EL (cell line): ENCODE results near the gene RHBDL1.

ENCODE experiments used
- DNase-seq: peaks from one replicate; pipeline ENCODE4 v3.0.0-alpha.2; 2016

RHBDL1 gene

DNA sequence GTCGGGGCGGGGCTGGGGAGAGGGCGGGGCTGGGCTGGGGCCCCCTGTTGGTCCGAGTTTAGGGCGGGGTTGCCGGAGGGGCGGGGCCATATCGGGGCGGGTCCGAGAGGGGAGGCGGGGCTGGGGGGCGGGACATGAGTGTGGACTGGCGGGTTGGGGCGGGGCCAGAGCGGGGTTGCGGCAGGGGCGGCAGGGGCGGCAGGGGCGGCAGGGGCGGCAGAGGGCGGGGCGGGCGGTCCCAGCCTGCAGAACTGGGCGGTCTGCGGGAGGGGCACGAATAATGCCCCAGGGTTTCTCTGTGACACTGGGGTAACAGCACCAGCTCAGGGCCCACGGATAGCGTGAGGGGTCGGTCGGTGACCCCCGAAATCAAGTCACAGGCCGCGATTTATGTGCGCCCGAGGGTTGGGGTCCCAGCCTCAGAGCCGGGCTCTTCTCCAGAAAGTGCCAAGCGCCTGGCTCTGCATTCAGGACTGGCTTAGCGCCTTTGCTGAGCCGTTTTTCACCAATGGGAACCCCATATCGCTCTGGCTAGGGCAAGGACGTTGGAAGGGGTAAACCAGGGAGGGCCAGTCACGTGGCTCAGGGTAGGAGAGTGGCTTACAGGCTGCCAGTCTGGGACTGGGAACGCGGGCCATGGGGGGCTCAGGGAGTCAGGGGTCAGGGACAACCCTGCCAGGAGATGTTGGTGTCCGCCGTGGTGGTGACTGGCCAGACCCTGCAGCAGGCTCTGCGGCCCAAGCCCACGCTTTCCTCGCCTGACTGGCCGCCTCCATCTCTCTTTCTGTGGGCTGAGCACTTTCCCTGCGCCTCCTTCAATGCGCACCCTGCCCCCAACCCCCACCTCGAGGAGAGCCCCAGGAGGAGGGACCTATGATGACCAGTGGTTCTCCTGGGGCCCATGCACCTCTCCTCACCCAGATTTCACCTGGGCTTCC lies 38.1 kb upstream of the RHBDL1 start:
- peak; percentile 87 for DNase-seq

DNA sequence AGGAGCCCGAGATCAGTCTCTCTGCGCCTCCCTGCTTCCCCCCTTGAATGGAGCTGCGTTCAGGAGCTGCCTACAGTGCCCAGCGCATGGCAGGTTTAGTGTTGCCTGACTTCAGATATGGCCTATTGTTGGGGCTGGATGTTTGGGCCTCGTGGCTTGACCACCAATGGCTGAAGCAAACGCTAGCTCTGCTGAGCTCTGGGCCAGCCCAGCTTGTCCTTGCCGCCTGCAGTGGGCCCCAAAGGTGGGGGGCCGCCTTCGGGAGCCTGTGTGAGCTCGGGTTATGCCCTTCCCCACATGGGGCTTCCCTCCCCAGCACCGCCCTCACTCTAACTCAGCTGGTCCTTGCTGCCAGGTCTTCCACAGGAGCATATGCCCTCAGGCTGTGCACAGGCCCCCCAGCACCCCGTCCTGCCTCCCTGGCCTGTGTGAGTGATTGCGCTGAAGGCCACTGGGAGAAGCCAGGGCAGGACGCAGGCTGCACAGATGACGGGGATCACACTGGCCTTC lies 37.4 kb upstream of the RHBDL1 start:
- DNase-seq, result no peak

DNA sequence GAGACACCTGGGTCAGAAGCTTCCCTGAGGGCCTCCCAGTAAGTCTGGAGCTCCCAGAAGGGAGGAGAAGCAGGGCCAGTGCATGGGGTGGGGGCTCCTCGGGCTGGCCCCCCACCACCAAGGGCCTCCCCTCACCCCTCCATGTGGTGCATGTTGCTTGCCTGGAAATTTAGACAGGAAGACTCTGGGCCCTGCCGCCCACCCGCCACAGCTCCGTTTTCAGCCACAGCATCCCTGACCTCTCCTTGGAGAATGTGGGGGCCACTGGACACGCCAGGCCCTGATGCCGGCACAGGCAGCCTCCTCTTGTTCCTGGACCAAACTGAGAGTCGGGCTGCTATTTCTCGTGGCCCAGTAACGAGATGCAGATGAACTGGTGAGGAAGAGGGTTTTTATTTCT lies 36.6 kb upstream of the RHBDL1 start:
- DNase-seq, result no peak

DNA sequence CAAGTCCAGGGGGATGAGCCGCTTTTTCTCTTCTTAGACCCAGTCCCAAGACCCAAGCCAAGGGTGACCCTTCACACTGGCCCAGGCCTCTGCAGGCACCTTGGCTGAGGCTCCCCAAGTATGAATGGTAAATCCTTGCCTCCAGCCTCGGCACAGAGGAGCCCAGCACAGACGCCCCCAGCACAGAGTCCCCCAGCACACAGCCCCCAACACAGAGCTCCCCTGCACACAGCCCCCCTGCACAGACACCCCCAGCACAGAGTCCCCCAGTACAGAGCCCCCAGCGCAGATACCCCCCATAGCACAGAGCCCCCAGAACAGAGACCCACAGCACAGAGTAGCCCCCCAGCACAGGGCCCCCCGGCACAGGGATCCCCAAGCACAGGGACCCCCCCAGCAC lies 34.9 kb upstream of the RHBDL1 start:
- no peak for DNase-seq

DNA sequence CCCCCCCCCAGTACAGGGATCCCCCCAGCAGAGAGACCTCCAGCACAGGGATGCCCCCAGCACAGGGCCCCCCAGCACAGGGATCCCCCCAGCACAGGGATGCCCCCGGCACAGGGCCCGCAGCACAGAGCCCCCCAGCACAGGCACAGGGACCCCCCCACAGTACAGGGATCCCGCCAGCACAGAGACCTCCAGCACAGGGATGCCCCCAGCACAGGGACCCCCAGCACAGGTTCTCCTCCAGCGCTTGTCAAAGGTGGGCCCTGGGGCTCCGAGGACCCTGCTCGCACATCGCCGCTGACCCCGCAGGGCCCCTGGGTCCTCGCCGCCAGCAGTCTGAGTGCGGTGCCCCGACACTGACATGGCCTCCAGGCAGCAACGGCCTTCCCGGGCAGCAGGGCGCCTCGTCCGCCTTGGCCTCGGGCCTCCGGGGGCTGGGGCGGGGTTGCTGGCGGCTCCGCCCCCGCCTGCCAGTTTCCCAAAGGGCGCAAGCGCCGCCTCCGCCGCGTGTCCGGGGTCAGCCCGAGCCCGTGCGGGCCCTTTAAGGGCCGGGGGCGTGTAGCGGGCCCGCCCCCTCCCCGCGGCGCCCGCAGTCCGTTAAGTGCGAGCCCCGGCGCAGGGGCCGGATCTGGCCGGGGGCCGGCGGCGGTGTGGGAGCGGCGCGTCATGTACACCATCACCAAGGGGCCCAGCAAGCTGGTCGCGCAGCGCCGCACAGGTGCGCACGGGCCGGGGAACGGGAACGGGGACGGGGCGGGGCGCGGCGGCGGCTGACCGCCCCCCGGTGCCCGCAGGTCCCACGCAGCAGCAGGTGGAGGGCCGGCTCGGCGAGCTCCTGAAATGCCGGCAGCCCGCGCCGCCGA lies 33.9 kb upstream of the RHBDL1 start, which contains the start of gene MCRIP2:
Gene MCRIP2 (plus strand): TSS at position 503 of the 863 bp plus-strand sequence. CDS start 164 bp downstream, at position 667.
- DNase-seq, result peak; percentile 83

DNA sequence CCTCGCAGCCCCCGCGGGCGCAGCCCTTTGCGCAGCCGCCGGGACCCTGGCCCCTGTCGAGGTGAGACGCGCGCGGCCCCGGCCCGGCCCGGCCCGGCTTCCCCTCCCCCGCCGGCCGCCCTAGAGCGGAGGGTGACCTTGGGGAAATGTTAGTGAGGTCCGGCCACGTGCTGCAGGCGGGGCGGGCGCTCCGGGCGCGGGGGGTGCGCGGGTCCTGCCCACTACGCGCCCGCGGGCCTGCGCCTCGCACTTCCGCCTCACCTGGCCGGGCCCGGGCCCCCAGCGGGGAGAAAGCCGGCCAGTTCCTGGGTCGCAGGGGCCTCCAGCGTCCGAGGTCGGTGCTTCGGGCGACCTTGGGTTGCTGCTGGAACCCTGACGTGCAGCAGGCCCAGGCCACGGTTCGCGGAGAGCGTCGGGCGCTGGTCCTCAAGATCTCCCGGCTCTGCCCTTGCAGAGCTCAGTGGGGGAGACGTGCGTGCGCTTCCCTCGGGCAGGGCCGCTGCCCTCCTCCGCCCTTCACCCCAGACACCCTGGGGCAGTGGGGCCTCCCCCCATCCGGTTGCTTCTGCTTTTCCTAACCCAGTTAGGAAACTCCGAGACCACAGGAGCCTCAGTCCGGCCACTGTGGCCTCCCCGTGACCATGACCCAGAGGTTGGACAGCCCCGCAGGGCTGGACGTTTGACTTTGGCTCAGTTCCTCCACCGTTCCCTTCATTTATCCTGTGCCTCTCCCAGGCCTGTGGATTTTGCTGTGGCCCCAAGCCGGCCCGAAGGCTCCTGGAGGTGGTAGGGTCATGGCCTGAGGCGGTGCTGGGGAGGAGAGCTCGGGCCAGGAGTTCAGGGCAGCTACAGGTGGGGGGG lies 33.1 kb upstream of the RHBDL1 start:
- peak; percentile 40 for DNase-seq

DNA sequence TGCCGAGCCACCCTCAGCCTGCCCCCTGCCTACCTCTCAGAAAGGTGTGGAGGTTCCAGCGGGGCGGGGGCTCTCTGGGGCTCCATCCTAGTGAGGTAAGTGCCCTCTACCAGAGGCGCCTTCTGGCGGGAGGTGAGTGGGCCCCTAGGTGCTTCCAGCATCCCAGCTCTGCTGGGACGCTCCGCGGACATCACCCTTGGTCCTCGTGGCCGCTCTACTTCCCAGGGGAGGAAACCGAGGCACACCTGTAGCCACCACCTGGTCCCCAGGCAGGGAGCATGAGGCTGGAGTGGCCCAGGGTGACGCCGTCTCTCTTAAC lies 32.5 kb upstream of the RHBDL1 start:
- no peak for DNase-seq

DNA sequence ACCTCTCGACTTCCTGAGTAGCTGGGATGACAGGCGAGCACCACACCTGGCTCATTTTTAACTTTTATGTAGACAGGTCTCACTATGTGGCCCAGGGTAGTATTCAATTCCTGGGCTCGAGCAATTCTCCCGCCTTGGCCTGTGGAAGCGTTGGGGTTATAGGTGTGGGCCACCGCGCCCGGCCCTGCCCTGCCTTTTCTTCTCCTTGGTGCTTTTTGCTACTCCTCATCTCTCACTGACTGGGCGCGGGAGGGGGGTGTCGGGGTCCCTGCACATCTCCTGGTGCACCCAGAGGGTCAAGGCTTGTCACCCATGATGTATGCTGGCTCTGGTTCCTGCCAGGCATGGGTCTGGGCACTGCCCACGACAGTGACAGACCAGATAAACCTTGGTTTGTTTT lies 30.9 kb upstream of the RHBDL1 start:
- no peak for DNase-seq

DNA sequence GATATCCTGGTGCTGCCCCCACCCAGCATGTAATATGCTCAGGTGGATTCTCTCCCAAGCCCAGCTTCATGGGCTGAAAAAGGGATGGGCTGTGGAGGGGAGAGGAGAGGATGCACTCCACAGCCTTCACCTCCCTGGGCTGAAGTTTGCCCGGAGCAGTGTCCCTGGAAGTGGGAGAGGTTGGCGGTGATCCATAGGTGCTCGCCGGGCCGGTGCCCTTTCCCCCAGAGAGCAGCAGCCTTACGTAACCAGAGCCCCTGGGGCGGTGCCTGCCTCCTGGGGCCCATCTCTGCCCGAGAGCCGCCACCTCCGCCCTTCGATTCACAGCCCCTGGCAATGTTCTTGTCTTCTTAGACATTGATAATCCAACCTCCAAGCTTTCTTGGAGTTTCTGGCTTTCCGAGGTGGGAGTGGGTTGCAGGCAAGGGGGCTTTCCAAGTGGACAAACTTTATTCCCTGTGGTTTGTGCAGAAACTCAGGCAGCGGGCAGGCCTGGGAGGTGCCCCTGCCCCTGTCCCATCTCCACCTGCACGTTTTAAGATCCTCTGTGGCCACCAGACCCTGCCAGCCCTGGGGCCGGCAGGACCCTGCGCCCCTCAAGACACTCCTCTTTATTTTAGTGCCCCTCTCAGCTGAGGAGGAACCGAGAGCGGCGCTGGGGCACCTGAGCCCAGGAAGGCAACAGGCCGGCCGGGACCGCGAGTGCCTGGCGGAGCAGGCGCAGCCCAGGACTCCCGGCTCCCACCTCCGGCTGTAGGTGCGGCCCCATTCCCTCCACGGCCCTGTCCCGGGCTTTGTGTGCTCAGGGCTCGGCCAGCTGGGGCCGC lies 29.4 kb upstream of the RHBDL1 start:
- DNase-seq, result no peak

DNA sequence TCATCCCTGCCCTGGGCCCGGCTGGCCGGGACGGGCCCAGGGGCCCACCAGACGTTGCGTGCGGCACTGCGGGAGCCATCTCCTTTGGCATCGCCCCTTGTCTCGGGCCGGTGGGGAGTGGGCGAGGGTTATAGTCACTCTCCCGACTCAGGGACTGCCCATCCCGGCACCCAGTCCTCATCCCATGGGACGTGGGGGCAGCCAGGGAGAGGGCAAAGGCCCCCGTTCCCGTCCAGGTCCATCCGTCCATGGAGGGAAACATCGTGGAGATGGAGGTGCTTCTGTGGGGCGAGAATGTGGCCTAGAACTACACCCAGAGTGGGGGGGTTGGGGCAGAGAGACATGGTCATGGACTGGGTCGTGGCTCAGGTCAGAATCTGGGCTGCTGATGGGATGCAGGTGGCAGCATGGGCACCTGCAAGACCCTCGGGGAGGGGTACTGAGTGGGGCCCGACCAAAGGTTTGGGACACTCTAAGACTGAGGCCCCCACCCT lies 28.7 kb upstream of the RHBDL1 start:
- DNase-seq, result no peak

DNA sequence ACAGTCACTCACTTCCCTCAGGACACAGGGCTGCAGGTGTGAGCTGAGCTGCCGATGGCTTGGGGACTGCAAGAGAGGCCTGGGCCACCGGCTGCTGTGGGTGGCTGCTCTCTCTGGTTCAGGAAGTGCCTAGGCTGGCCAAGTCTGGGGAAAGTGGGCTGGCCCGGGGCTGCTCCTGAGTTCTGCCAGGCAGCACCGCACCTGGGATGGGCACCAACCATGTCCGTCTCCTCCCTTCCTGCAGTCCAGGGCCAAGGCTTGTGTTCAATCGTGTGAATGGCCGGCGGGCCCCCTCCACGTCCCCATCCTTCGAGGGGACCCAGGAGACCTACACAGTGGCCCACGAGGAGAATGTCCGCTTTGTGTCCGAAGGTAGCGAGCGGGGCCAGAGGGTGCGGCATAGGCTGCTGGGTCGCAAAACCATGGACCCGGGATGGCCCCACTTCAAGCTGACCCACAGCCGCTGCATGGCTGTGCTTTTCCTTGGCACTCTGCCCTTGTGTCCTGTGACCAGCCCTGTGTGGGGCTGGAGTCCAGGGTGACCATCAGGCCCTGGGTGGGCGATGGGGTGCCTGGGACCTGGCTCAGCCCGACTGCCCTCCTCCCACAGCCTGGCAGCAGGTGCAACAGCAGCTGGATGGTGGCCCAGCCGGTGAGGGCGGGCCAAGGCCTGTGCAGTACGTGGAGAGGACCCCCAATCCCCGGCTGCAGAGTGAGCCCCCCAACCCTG lies 28.1 kb upstream of the RHBDL1 start:
- no peak for DNase-seq

DNA sequence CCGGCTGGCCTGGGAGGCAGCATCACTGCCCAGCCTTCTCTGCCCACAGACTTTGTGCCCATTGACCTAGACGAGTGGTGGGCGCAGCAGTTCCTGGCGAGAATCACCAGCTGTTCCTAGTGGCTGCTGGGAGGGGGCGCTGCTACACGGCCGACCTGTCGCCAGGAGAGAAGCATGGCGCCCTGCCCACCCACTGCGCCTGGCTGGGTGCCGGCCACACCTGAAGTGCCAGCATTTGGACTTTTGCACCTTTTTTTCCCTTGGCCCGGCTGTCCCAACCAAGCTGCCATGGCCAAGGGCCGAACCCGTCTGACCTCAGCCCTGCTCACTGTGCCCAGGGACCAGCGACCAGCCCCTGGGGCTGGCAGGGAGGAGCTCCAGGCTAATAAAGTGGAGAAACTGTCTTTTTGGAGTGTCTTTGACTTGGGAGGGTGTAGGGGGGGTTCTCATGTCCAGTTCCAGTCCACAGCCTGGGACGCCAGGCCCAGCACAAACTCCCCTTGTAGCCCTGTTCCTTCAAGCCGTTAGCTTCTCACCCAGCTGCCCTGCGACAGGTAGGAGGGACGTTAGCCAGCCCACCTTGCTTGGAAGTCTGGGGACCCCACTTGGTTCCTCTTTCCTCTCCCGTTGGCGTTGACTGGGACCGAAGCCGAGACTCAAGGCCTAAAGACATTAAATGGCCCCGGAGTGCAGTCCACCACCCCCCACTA lies 27.2 kb upstream of the RHBDL1 start:
- no peak for DNase-seq

DNA sequence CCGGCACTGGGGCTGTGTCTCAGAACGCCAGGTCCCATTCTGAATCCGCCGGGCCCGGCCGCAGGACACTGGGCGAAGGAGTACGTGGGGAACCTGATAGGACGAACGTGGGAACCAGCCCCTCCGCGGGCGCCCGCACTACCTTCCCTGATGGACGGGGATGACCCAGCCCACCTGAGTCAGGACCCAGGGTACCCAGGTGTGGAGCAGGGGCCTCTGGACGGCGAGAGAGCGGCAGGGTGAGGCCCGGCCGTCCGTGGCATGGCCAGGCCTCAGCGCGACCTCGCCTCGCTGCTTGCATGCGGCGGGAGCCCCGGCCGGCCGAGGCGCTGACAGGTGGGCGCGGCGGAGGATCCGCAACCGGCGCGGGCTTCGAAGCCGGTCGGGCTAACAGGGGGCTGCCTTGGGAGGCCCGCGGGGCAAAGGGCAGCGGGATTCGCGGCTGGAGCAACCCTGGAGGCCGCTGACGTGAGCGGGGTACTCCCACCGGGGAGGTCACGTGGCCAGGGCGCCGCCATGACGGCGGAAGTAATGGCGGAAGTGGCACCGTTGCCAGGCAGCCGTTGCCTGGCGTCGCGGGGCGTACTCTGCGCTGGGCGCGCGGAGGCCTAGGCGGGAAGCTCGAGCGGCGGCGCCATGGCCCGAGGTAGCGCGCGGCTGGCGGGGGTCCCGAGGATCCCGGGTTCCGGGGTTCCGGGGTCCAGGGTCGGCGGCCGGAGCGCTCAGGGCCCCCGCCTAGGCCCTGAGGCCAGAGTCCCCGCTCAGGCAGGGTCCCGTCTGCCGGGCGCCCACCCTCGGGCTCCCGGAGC lies 26.5 kb upstream of the RHBDL1 start, which contains the start of gene WDR90:
Gene WDR90 (plus strand): TSS at position 585 of the 809 bp plus-strand sequence. CDS start 52 bp downstream, at position 637.
- peak; percentile 91 for DNase-seq

DNA sequence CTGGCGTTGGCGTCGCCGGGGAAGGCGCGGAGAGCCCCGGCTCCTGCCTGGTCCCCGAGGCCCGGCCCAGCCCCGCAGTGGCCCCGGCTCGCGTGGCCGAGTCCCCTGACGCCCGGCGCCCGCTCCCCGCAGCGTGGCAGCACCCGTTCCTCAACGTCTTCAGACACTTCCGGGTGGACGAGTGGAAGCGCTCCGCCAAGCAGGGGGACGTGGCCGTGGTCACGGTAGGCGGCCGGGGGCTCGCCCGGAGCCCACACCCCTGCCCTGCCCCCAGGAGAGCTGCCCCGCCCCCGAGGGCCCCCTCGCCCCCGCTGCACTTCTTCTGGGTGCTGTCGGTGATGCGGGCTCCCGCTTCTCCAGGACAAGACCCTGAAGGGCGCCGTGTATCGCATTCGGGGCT lies 25.8 kb upstream of the RHBDL1 start:
- DNase-seq, result peak; percentile 38

DNA sequence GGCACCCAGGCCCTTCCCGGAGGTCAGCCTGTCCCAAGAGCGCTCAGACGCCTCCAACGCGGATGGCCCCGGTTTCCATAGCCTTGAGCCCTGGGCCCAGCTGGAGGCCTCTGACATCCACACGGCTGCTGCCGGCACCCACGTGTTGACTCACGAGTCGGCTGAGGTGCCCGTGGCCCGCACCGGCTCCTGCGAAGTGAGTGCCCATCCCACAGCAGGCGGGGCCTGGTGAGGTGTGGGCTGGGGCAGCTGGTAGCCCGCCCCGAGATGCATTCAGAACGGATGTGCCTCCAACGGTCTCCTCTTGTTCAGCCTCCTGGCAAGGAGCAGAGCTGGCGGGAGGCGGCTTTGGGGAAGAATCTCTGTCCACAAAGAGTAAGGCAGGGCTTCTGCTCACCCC lies 23.6 kb upstream of the RHBDL1 start:
- no peak for DNase-seq

DNA sequence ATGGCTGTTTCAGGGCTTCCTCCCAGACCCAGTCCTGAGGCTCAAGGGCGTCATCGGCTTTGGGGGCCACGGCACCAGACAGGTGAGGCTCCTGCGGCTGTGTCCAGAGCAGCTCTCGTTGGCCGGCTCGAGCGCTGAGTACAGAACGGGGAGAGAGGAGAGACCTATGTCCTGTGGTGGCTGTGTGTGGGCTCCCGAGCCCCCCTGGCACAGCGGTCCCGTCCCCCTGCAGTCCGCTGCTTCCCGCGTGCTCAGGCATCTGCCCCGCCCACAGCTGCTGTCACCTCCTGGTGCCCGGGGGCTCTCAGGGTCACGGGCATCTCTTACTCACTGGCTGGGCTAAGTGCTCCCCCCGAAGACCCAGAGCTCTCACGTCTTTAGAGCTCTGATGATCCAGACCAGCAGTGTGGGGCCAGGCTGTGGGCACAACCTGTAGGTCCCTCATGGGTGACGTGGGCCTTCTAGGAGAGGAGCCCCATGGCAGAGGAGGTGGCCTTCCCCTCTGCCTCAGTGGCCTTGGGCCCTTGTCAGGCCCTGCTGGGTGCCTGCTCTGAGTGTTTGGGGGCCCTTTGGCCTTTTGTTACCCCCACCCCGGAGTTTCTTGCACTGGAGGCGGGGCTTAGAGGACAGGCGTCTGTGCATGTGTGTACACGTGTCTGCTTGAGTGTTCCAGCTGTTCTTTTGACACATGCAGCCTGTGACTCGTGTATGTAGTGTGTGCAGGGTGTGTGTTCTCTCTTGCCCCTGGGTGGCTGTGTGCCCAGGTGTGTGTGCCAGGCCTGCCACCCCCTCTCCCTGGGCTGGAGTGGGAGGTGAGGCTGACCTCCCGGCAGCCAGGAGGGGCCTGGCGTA lies 22.8 kb upstream of the RHBDL1 start:
- DNase-seq, result no peak

DNA sequence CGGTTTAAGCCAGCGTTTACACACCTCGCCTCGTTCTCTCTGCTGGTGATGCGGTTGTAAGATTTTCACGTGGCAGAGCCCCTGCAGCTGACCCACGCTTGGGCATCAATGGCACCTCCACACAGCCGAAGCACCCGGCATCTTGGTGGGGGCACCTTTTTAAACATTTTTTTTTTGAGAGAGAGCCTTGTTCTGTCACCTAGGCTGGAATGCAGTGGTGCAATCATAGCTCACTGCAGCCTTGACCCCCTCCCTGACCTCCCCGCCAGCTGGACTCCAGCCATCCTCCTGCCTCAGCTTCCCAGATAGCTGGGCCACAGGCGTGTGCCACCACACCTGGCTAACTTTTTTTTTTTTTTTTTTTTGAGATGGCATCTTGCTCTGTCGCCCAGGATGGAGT lies 21.4 kb upstream of the RHBDL1 start:
- DNase-seq, result no peak

DNA sequence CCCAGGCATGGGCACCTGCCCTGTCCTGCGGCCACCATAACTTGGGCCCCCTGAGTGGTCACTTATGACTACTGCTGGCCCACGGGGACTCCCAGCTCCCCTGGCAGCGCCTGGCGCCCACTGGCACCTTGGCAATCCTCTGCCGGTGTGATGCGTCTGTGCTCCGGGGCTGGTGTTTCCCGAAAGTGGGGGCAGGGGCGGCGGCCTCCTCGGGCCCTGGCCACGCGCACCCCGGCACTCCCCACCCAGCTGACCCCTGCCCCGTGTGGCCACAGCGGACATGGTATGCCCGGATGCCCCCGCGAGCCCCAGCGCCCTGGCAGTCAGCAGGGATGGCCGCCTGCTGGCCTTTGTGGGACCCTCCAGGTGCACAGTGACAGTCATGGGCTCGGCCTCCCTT lies 18.0 kb upstream of the RHBDL1 start:
- no peak for DNase-seq
